ENCODE measurements around the gene TBC1D9.

DNA sequence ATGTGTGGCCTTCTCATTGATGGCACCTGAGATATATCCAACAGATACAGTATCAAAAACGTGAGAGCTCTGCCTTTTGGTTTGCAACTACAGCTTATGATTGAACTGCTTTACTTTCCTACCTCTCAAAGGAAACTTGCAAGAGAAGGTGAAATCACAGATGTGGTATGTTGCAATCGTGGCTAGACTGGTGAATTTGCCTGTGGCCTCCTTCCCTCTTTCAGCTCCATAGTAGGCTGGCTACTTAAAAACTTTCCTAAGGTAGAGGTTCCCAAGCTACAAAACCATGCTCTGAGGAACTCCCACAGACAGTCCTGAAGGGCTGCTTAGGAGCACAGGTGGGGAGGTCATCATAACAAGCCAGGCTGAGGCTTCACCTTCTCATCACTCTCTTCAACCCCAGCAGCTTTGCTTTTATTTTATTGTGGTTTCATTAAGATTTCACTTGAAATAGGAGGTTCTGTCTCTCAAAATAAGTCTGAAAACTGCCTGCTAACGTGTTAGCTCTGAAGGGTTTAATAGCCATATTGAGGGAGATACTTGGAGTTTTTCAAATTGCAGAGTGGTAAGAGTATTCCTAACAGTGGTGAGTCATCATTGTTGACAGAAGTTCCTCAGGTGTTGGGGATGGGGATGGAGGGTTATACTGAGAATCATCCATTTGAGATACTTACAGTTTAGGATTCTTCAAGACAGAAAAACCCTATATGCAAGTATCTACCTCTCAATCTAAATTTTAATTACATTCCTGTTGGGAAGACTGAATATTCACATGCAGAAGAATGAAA is 93.9 kb downstream of the TBC1D9 start:
- no peak for TF ChIP-seq POLR2A (IDR thresholded peaks at IDR 0.05)
- TF ChIP-seq, protein P1, sequence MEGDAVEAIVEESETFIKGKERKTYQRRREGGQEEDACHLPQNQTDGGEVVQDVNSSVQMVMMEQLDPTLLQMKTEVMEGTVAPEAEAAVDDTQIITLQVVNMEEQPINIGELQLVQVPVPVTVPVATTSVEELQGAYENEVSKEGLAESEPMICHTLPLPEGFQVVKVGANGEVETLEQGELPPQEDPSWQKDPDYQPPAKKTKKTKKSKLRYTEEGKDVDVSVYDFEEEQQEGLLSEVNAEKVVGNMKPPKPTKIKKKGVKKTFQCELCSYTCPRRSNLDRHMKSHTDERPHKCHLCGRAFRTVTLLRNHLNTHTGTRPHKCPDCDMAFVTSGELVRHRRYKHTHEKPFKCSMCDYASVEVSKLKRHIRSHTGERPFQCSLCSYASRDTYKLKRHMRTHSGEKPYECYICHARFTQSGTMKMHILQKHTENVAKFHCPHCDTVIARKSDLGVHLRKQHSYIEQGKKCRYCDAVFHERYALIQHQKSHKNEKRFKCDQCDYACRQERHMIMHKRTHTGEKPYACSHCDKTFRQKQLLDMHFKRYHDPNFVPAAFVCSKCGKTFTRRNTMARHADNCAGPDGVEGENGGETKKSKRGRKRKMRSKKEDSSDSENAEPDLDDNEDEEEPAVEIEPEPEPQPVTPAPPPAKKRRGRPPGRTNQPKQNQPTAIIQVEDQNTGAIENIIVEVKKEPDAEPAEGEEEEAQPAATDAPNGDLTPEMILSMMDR (IDR thresholded peaks at IDR 0.05) = no peak
